ENCODE data around the gene PPBP. TPM values are rescaled to one million over a fixed set of nuclear protein-coding genes. Genes with fewer than 3 reads are reported as not detected.
"Not testable (repeated sequence)": the region's sequence is repeated elsewhere in the genome, so short reads cannot be mapped to it uniquely, and the experiment has no call there.

Gene PPBP
- total RNA-seq, 1 donor from 2014 or later = 0.33 TPM

GRCh38 chr4:73989928-73990327, 1.9 kb upstream of the PPBP start:
- CTCF ChIA-PET = no interaction called here
- no peak overlapping the region for H3K4me3 Mint-ChIP-seq

GRCh38 chr4:73989031-73989430, 1.0 kb upstream of the PPBP start:
- Mint-ChIP-seq H3K9me3 (no peaks in the 10 kb centered on the region), H3K36me3 (ENCODE audit: low read depth) (no peaks in the 10 kb centered on the region), H3K4me1 (no peaks in the 10 kb centered on the region), H3K27ac (no peak overlapping the region), H3K27me3 (peaks cover 2% of the 10 kb centered on the region), H3K4me3 (no peak overlapping the region)
- POLR2A ChIA-PET = no interaction called here
- intact Hi-C loops (cut with micrococcal nuclease) = no loop called here
- CTCF ChIA-PET = no interaction called here
- no peak for ATAC-seq (ENCODE audit: low read depth)
- DNase-seq = no peak
- TF ChIP-seq CTCF (IDR thresholded peaks at IDR 0.05) = no peak

More at GRCh38 chr4:73989928-73990327, 1.9 kb upstream of the PPBP start:
- H3K27ac Mint-ChIP-seq = no peak overlapping the region
- no peaks in the 10 kb centered on the region for H3K9me3 Mint-ChIP-seq
- intact Hi-C loops (cut with micrococcal nuclease) = no loop called here
- POLR2A ChIA-PET = no interaction called here
- no peaks in the 10 kb centered on the region for H3K36me3 Mint-ChIP-seq (ENCODE audit: low read depth)
- no peak for TF ChIP-seq CTCF (IDR thresholded peaks at IDR 0.05)
- ATAC-seq (ENCODE audit: low read depth) (no peak), DNase-seq (no peak)
- H3K4me1 Mint-ChIP-seq = no peaks in the 10 kb centered on the region
- peaks cover 5% of the 10 kb centered on the region for H3K27me3 Mint-ChIP-seq

GRCh38 chr4:73985528-73985852, 2.5 kb downstream of the PPBP start:
- peaks cover 10% of the 10 kb centered on the region for H3K27me3 Mint-ChIP-seq
- intact Hi-C loops (cut with micrococcal nuclease) = no loop called here
- no peak for DNase-seq
- POLR2A ChIA-PET = no interaction called here
- no peak overlapping the region for H3K4me3 Mint-ChIP-seq
- no peak for ATAC-seq (ENCODE audit: low read depth)
- no peaks in the 10 kb centered on the region for H3K4me1 Mint-ChIP-seq
- CTCF ChIA-PET = no interaction called here
- H3K27ac Mint-ChIP-seq = no peak overlapping the region
- no peaks in the 10 kb centered on the region for H3K36me3 Mint-ChIP-seq (ENCODE audit: low read depth)
- H3K9me3 Mint-ChIP-seq = no peaks in the 10 kb centered on the region
- no peak for TF ChIP-seq CTCF (IDR thresholded peaks at IDR 0.05)

GRCh38 chr4:73984736-73985527, 3.1 kb downstream of the PPBP start:
- peaks cover 10% of the 10 kb centered on the region for H3K27me3 Mint-ChIP-seq
- intact Hi-C loops (cut with micrococcal nuclease) = no loop called here
- no peaks in the 10 kb centered on the region for H3K4me1 Mint-ChIP-seq
- CTCF ChIA-PET = no interaction called here
- no peaks in the 10 kb centered on the region for H3K36me3 Mint-ChIP-seq (ENCODE audit: low read depth)
- H3K9me3 Mint-ChIP-seq = no peaks in the 10 kb centered on the region
- no peak overlapping the region for H3K4me3 Mint-ChIP-seq
- POLR2A ChIA-PET = no interaction called here
- no peak for DNase-seq
- no peak overlapping the region for H3K27ac Mint-ChIP-seq
- TF ChIP-seq CTCF (IDR thresholded peaks at IDR 0.05) = no peak
- ATAC-seq (ENCODE audit: low read depth) = no peak

- CTCF ChIA-PET; H3K36me3 Mint-ChIP-seq (ENCODE audit: low read depth); intact Hi-C loops (cut with micrococcal nuclease); H3K9me3 Mint-ChIP-seq; H3K4me1 Mint-ChIP-seq; DNase-seq; H3K27ac Mint-ChIP-seq; POLR2A ChIA-PET; H3K4me3 Mint-ChIP-seq; ATAC-seq (ENCODE audit: low read depth): not testable (repeated sequence)
- peaks cover 15% of the 10 kb centered on the region for H3K27me3 Mint-ChIP-seq
Measured at GRCh38 chr4:73981175-73981574, 6.8 kb downstream of the PPBP start.
